Effector memory CD4-positive, alpha-beta T cell (primary cell): Measurements from ENCODE around the gene ZNRD2.

Experiments
- DNase-seq, 3 donors: peaks; one replicate each; pipeline ENCODE4 v3.0.0-alpha.2; 2020
- H3K27ac ChIP-seq: 2 replicates; pipeline ENCODE4 v1.7.0; 2013; ENCODE audit warnings: mild to moderate bottlenecking, low read length, moderate library complexity; ENCODE audit not compliant: insufficient read depth, poor library complexity, severe bottlenecking
- H3K27me3 ChIP-seq: replicated peaks from 2 replicates; pipeline ENCODE4 v1.7.0; 2013; ENCODE audit warnings: mild to moderate bottlenecking, low read length; ENCODE audit not compliant: insufficient read depth, control insufficient read depth, poor library complexity, severe bottlenecking
- H3K36me3 ChIP-seq: 2 replicates; pipeline ENCODE4 v1.7.0; 2013; ENCODE audit warnings: mild to moderate bottlenecking, low read length, moderate library complexity; ENCODE audit not compliant: control insufficient read depth, insufficient read depth
- H3K4me1 ChIP-seq: 2 replicates; pipeline ENCODE4 v1.7.0; 2013; ENCODE audit warnings: low read length, mild to moderate bottlenecking; ENCODE audit not compliant: control insufficient read depth, insufficient read depth, poor library complexity, severe bottlenecking
- H3K4me3 ChIP-seq: 2 replicates; pipeline ENCODE4 v1.7.0; 2013; ENCODE audit warnings: low read length, low read depth, mild to moderate bottlenecking; ENCODE audit not compliant: insufficient read depth, poor library complexity, severe bottlenecking
- H3K9me3 ChIP-seq: 2 replicates; pipeline ENCODE4 v1.7.0; 2013; ENCODE audit warnings: mild to moderate bottlenecking, low read length, moderate library complexity; ENCODE audit not compliant: control insufficient read depth

The ZNRD2 gene

DNA sequence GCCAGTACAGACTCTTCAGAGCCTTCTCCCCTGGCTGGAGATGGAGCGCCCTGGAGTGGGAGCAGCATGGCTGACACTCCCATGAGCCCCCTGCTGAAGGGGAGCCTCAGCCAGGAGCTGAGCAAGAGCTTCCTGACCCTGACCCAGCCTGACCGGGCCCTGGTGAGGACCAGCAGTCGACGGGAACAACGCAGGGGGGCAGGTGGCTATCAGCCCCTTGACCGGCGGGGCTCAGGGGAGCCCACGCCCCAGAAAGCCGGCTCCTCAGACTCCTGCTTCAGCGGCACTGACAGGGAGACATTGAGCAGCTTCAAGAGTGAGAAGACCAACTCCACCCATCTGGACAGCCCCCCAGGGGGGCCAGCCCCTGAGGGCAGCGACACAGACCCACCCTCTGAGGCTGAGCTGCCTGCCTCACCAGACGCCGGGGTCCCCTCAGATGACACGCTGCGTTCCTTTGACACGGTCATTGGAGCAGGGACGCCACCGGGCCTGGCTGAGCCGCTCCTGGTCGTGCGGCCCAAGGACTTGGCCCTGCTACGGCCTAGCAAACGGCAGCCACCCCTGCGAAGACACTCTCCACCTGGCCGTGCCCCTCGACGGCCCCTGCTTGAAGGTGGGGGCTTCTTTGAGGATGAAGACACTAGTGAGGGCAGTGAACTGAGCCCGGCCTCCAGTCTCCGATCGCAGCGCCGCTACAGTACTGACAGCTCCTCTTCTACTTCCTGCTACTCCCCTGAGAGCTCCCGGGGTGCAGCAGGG is 47.9 kb downstream of the ZNRD2 start:
- no peak for DNase-seq
- H3K4me3 ChIP-seq, result no peak overlapping the region
- H3K27me3 ChIP-seq, result no peaks in the 10 kb centered on the region
- peaks cover 46% of the 10 kb centered on the region for H3K36me3 ChIP-seq
- H3K4me1 ChIP-seq, result peaks cover 20% of the 10 kb centered on the region
- H3K9me3 ChIP-seq, result no peaks in the 10 kb centered on the region
- no peak overlapping the region for H3K27ac ChIP-seq

DNA sequence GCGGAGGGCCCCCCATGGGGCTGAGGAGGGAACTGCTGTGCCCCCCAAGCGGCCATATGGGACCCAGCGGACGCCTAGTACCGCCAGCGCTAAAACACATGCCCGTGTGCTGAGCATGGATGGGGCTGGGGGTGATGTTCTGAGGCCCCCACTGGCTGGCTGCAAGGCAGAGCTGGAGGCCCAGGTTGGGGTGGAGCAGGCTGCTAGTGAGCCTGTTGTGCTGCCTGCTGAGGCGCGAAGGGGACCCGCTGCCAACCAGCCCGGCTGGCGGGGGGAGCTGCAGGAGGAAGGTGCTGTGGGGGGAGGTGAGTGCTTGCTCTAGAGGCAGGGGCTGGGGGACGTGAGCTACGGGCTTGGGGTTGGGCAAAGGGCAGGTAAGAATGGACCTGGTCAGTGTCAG is 48.5 kb downstream of the ZNRD2 start:
- Histone ChIP-seq H3K27ac (no peak overlapping the region), H3K27me3 (no peaks in the 10 kb centered on the region), H3K4me3 (no peak overlapping the region), H3K36me3 (peaks cover 51% of the 10 kb centered on the region), H3K4me1 (peaks cover 14% of the 10 kb centered on the region), H3K9me3 (no peaks in the 10 kb centered on the region)
- no peak for DNase-seq

DNA sequence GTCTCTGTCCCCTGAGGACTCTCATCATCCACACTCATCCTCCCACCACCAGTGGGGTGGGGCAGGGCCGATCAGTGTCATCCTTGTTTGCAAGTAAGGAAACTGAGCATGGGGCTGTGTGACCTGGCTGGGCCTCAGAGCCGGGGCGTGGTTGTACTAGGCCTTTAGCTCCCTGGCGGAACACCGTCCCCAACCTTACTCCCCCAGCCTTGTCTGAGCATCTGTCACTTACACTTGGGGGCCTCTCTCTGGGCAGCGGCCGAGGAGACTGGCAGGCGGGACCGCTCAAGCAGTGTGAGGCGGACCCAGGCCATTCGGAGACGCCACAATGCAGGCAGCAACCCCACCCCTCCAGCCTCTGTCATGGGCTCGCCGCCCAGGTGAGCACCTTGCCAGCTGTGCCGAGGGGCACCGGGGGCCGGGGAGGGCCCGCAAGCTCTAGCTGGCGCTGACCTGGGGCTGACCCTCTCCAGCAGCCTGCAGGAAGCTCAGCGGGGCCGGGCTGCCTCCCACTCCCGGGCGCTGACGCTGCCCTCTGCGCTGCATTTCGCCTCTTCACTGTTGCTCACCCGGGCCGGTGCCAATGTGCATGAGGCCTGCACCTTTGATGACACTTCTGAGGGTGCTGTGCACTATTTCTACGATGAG is 49.1 kb downstream of the ZNRD2 start:
- H3K27ac ChIP-seq, result no peak overlapping the region
- peaks cover 57% of the 10 kb centered on the region for H3K36me3 ChIP-seq
- DNase-seq, result no peak
- no peaks in the 10 kb centered on the region for H3K27me3 ChIP-seq
- no peaks in the 10 kb centered on the region for H3K9me3 ChIP-seq
- H3K4me1 ChIP-seq, result peaks cover 13% of the 10 kb centered on the region
- H3K4me3 ChIP-seq, result no peak overlapping the region

DNA sequence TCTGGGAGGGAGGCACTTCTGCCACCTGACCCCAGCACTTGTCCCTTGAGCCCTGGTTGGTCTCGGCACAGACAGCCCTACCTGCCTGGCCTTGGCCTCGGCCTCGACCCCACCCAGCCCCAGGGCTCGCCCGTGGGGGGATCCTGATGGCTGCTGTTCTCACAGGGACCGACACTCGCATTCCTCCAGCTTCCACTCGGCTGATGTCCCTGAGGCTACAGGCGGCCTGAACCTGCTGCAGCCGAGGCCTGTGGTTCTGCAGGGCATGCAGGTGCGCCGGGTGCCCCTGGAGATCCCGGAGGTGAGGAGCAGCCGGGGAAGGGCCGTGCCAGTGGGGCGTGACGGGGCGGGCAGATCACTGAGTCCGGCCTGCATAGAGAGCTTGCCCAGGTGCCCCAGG is 50.4 kb downstream of the ZNRD2 start:
- H3K4me3 ChIP-seq, result no peak overlapping the region
- H3K4me1 ChIP-seq, result peaks cover 13% of the 10 kb centered on the region
- H3K36me3 ChIP-seq, result peaks cover 67% of the 10 kb centered on the region
- no peak overlapping the region for H3K27ac ChIP-seq
- no peak for DNase-seq
- no peaks in the 10 kb centered on the region for H3K9me3 ChIP-seq
- H3K27me3 ChIP-seq, result no peaks in the 10 kb centered on the region

DNA sequence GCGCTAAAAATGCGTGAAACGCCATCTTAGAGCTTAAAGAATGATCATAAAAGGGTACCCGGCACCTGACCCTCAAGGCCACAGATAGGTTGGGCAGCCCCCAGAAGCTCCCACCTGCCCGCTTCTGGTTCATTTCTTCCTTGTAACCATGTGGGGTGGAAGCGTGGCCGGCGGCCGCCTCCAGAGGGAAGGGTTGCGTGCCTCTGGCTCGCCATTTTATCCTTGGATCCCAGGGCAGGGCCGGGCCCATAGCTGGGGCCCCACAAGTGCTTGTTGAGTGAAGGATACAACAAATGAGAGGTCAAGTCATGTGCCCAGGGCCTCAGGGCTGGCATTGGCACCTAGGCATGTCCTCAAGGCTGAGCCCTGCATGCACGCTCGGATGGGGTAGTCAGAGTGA is 51.2 kb downstream of the ZNRD2 start:
- Histone ChIP-seq H3K27ac (no peak overlapping the region), H3K36me3 (peaks cover 75% of the 10 kb centered on the region), H3K9me3 (no peaks in the 10 kb centered on the region), H3K4me3 (no peak overlapping the region), H3K4me1 (peaks cover 10% of the 10 kb centered on the region), H3K27me3 (no peaks in the 10 kb centered on the region)
- DNase-seq, result no peak
